ENCODE results near the gene CCDC68. TPM values are rescaled to one million over a fixed set of nuclear protein-coding genes. Genes with fewer than 3 reads are reported as not detected.

Gene CCDC68
- total RNA-seq, 1 experiment from 2014 or later: not detected

DNA sequence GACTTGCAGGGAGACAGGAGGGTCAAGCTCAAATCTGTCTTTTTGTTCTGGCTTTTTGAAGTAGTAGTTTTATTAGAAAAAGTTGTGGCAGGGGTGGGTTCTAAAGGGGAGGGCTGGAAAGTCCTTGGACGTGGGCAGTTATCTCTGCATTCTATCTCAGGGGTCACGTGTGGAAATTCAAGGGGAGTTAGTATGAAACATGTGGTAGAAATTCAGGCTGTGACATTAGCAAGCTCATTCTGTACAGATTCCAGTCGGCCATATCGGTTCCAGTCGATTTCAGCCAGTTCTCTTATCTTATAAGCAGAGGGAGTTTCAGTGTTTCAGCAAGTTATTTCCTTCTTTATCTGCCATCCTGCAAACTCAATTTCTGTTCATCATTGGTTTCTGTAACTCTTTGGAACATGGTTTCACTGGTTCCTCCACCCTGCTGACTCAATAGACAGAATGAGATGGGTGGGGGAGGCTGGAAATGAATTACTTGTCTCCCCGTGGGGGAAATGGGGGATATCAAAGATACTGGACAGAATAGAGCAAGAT lies 78.0 kb downstream of the CCDC68 start:
- DNase-seq (ENCODE audit: low spot score): no peak
- no peaks in the 10 kb centered on the region for H3K4me1 ChIP-seq (ENCODE audit: insufficient read depth, low read length, poor library complexity, severe bottlenecking)
- ChIA-PET POLR2A (ENCODE audit: low non-redundant PET) (no interaction called here), CTCF (no interaction called here)
- H3K9me3 ChIP-seq (ENCODE audit: low read depth, low read length, poor library complexity, severe bottlenecking): no peaks in the 10 kb centered on the region
- H3K27ac ChIP-seq (ENCODE audit: low read depth, low read length, poor library complexity, severe bottlenecking): no peak overlapping the region
- BruUV-seq (replicated peaks): no TSS peak
- H3K36me3 ChIP-seq (ENCODE audit: insufficient read depth, low read length, poor library complexity, severe bottlenecking): no peaks in the 10 kb centered on the region
- TF ChIP-seq, protein P1, sequence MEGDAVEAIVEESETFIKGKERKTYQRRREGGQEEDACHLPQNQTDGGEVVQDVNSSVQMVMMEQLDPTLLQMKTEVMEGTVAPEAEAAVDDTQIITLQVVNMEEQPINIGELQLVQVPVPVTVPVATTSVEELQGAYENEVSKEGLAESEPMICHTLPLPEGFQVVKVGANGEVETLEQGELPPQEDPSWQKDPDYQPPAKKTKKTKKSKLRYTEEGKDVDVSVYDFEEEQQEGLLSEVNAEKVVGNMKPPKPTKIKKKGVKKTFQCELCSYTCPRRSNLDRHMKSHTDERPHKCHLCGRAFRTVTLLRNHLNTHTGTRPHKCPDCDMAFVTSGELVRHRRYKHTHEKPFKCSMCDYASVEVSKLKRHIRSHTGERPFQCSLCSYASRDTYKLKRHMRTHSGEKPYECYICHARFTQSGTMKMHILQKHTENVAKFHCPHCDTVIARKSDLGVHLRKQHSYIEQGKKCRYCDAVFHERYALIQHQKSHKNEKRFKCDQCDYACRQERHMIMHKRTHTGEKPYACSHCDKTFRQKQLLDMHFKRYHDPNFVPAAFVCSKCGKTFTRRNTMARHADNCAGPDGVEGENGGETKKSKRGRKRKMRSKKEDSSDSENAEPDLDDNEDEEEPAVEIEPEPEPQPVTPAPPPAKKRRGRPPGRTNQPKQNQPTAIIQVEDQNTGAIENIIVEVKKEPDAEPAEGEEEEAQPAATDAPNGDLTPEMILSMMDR (conservative IDR thresholded peaks at IDR 0.05; ENCODE audit: low read depth, low read length): no peak
- no peak for TF ChIP-seq EZH2 (IDR thresholded peaks at IDR 0.05; ENCODE audit: borderline replicate concordance, low read depth, low read length, poor library complexity, severe bottlenecking)
- intact Hi-C loops (cut with micrococcal nuclease; ENCODE audit: unreplicated experiment): no loop called here
- H3K27me3 ChIP-seq (replicated peaks; ENCODE audit: insufficient read depth, low read depth, low read length, poor library complexity): peaks cover 71% of the 10 kb centered on the region
- H3K4me3 ChIP-seq (ENCODE audit: low read depth, low read length, poor library complexity, severe bottlenecking): no peak overlapping the region

DNA sequence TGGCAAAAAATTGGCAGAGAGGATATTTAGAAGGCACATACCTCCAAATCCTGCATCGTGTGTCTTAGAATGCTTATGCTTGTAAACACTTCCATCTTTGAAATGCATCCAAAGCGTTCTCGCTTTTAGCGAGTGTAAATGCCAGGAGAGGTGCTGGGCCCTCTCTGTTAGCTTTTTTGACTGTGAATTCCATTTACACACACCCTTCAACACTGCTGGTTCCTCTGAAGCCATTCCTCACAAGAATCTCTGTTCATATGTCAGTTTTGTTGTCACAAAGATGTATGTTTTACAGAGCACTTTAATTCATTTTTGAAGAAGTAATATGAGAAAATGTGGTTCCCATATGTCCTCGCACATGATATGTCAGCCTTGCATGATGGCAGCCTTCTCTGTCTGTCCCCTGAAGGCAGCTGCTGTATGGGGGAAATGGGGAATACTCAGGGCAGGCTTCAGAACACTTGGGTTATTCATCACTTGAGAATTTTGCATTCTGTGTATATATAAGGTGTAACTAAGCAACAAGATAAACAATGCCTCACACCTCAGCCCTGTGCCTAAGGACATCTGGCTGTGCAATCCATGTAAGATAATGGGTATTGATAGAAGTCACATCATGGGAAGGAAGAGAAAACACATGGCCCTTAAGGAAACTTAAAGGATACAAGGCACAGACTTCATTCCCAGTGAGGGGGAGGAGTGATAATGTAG lies 78.7 kb downstream of the CCDC68 start:
- no peak overlapping the region for H3K4me3 ChIP-seq (ENCODE audit: low read depth, low read length, poor library complexity, severe bottlenecking)

DNA sequence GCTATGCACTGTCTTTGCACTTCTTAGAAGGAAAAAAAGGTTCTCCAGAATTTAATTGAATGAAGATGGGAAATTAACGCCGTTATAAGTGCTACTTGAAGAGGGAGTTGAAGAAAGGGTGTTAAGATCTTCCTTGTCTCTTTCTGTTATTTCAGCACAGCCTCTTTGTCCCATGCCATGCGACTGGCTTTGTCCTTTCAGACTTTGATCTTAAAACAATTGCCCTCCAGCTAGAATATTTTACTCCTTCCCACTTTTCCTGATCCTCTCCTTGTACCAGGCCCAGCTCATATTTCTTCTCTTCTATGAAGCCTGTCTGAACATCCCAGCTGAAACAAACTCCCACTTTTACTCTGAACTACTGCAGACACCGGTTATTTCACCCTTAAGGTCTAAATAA lies 79.6 kb downstream of the CCDC68 start:
- no peak for TF ChIP-seq EZH2 (IDR thresholded peaks at IDR 0.05; ENCODE audit: borderline replicate concordance, low read depth, low read length, poor library complexity, severe bottlenecking)
- TF ChIP-seq, protein P1 (conservative IDR thresholded peaks at IDR 0.05; ENCODE audit: low read depth, low read length): no peak
- Histone ChIP-seq H3K4me1 (ENCODE audit: insufficient read depth, low read length, poor library complexity, severe bottlenecking) (no peaks in the 10 kb centered on the region), H3K4me3 (ENCODE audit: low read depth, low read length, poor library complexity, severe bottlenecking) (no peak overlapping the region), H3K36me3 (ENCODE audit: insufficient read depth, low read length, poor library complexity, severe bottlenecking) (no peaks in the 10 kb centered on the region), H3K9me3 (ENCODE audit: low read depth, low read length, poor library complexity, severe bottlenecking) (no peaks in the 10 kb centered on the region), H3K27me3 (replicated peaks; ENCODE audit: insufficient read depth, low read depth, low read length, poor library complexity) (peaks cover 68% of the 10 kb centered on the region), H3K27ac (ENCODE audit: low read depth, low read length, poor library complexity, severe bottlenecking) (no peak overlapping the region)
- no peak for DNase-seq (ENCODE audit: low spot score)
- intact Hi-C loops (cut with micrococcal nuclease; ENCODE audit: unreplicated experiment): no loop called here
- no TSS peak for BruUV-seq (replicated peaks)
- POLR2A ChIA-PET (ENCODE audit: low non-redundant PET): no interaction called here
- CTCF ChIA-PET: no interaction called here

More for the DNA sequence above, 78.7 kb downstream of the CCDC68 start:
- CTCF ChIA-PET: no interaction called here
- Histone ChIP-seq H3K27ac (ENCODE audit: low read depth, low read length, poor library complexity, severe bottlenecking) (no peak overlapping the region), H3K9me3 (ENCODE audit: low read depth, low read length, poor library complexity, severe bottlenecking) (no peaks in the 10 kb centered on the region), H3K4me1 (ENCODE audit: insufficient read depth, low read length, poor library complexity, severe bottlenecking) (no peaks in the 10 kb centered on the region), H3K27me3 (replicated peaks; ENCODE audit: insufficient read depth, low read depth, low read length, poor library complexity) (peaks cover 71% of the 10 kb centered on the region), H3K36me3 (ENCODE audit: insufficient read depth, low read length, poor library complexity, severe bottlenecking) (no peaks in the 10 kb centered on the region)
- POLR2A ChIA-PET (ENCODE audit: low non-redundant PET): no interaction called here
- intact Hi-C loops (cut with micrococcal nuclease; ENCODE audit: unreplicated experiment): no loop called here
- DNase-seq (ENCODE audit: low spot score): no peak
- no peak for TF ChIP-seq EZH2 (IDR thresholded peaks at IDR 0.05; ENCODE audit: borderline replicate concordance, low read depth, low read length, poor library complexity, severe bottlenecking)
- TF ChIP-seq, protein P1 (conservative IDR thresholded peaks at IDR 0.05; ENCODE audit: low read depth, low read length): no peak
- BruUV-seq (replicated peaks): no TSS peak

All from A673 (cell line).